CD14-positive monocyte (primary cell): ENCODE results near the gene CREB5. TPM values are rescaled to one million over a fixed set of nuclear protein-coding genes. Genes with fewer than 3 reads are reported as not detected.

Experiments used
- DNase-seq, 3 donors: peaks; one replicate each; pipeline ENCODE4 v3.0.0-alpha.2; 2011 to 2022
- H2AFZ ChIP-seq: 2 replicates; pipeline ENCODE4 v1.6.0; 2012; ENCODE audit warnings: mild to moderate bottlenecking, low read depth, low read length, inconsistent platforms; ENCODE audit not compliant: insufficient read depth, poor library complexity, severe bottlenecking
- H3K27ac ChIP-seq, 2 donors: 1 replicate in 1 of 2; 2 replicates in 1 of 2; pipeline ENCODE4 v1.5.1; 2012 to 2013; ENCODE audit warnings: low read length in 2 of 2, control low read depth in 1 of 2, inconsistent platforms in 1 of 2, low read depth in 1 of 2, mild to moderate bottlenecking in 1 of 2
- H3K27me3 ChIP-seq, 2 donors: one replicate each; pipeline versions ENCODE4 v1.6.0 to v1.6.1; 2011 to 2013; ENCODE audit warnings: low read length in 2 of 2; ENCODE audit not compliant: control insufficient read depth in 2 of 2, insufficient read depth in 2 of 2
- H3K36me3 ChIP-seq, 2 donors: replicated peaks in 1 of 2; 1 replicate in 1 of 2; 2 replicates in 1 of 2; pipeline versions ENCODE4 v1.5.1 to v1.6.1; 2012 to 2013; ENCODE audit warnings: low read length in 2 of 2, control low read depth in 1 of 2, inconsistent platforms in 1 of 2, mild to moderate bottlenecking in 1 of 2; ENCODE audit not compliant: insufficient read depth in 2 of 2, control insufficient read depth in 1 of 2
- H3K4me1 ChIP-seq, 2 donors: 1 replicate in 1 of 2; 2 replicates in 1 of 2; pipeline versions ENCODE4 v1.5.1 to v1.6.1; 2012 to 2013; ENCODE audit warnings: low read length in 2 of 2, control low read depth in 1 of 2, inconsistent platforms in 1 of 2, mild to moderate bottlenecking in 1 of 2, moderate library complexity in 1 of 2; ENCODE audit not compliant: insufficient read depth in 2 of 2, control insufficient read depth in 1 of 2
- H3K4me2 ChIP-seq: replicated peaks from 2 replicates; pipeline ENCODE3; 2012; ENCODE audit warnings: low read length, moderate library complexity, mild to moderate bottlenecking; ENCODE audit not compliant: poor library complexity, severe bottlenecking; ENCODE audit errors: extremely low read depth
- H3K4me3 ChIP-seq, 3 experiments: fragments of 200-600 bp in 1 of 3; sonication (generic) in 1 of 3; replicated peaks in 1 of 3; 1 replicate in 2 of 3; 2 replicates in 1 of 3; pipeline ENCODE4 v1.5.1; 2011 to 2013; ENCODE audit warnings: low read length in 3 of 3, mild to moderate bottlenecking in 3 of 3, control low read depth in 2 of 3, low read depth in 2 of 3, inconsistent platforms in 1 of 3, moderate library complexity in 1 of 3
- H3K79me2 ChIP-seq: 2 replicates; pipeline ENCODE4 v1.6.0; 2012; ENCODE audit warnings: mild to moderate bottlenecking, control low read depth, inconsistent platforms, low read length, moderate library complexity; ENCODE audit not compliant: insufficient read depth
- H3K9ac ChIP-seq: 2 replicates; pipeline ENCODE4 v1.6.0; 2017; ENCODE audit warnings: low read length, mild to moderate bottlenecking; ENCODE audit not compliant: insufficient read depth, poor library complexity, severe bottlenecking
- H3K9me3 ChIP-seq, 2 donors: replicated peaks in 1 of 2; 1 replicate in 1 of 2; 2 replicates in 1 of 2; pipeline versions ENCODE4 v1.5.1 to v1.6.1; 2012 to 2013; ENCODE audit warnings: low read length in 2 of 2, control low read depth in 1 of 2; ENCODE audit not compliant: control insufficient read depth in 1 of 2, insufficient read depth in 1 of 2
- H4K20me1 ChIP-seq: 2 replicates; pipeline ENCODE4 v1.6.0; 2012; ENCODE audit warnings: mild to moderate bottlenecking, low read length, control low read depth, moderate library complexity; ENCODE audit not compliant: insufficient read depth
- H3K27ac Mint-ChIP-seq, 7 donors: one replicate each; pipeline ENCODE4 v1.8.0; 2020; ENCODE audit warnings: mild to moderate bottlenecking in 7 of 7, mixed read lengths in 7 of 7, moderate library complexity in 6 of 7, inconsistent platforms in 2 of 7
- H3K27me3 Mint-ChIP-seq, 3 donors: one replicate each; pipeline ENCODE4 v1.8.0; 2021 to 2022; ENCODE audit warnings: low read depth in 3 of 3, mild to moderate bottlenecking in 3 of 3, mixed read lengths in 3 of 3, moderate library complexity in 3 of 3, inconsistent platforms in 1 of 3
- H3K36me3 Mint-ChIP-seq, 2 donors: one replicate each; pipeline ENCODE4 v1.8.0; 2020; ENCODE audit warnings: mixed read lengths in 2 of 2, inconsistent platforms in 1 of 2, mild to moderate bottlenecking in 1 of 2
- H3K4me1 Mint-ChIP-seq: one replicate; pipeline ENCODE4 v1.8.0; 2020; ENCODE audit warnings: mild to moderate bottlenecking, mixed read lengths
- H3K4me3 Mint-ChIP-seq, 2 donors: one replicate each; pipeline ENCODE4 v1.8.0; 2020; ENCODE audit warnings: mild to moderate bottlenecking in 2 of 2, mixed read lengths in 2 of 2, moderate library complexity in 1 of 2
- H3K9me3 Mint-ChIP-seq, 7 donors: one replicate each; pipeline ENCODE4 v1.8.0; 2020 to 2022; ENCODE audit warnings: mixed read lengths in 7 of 7, mild to moderate bottlenecking in 6 of 7, moderate library complexity in 6 of 7, inconsistent platforms in 2 of 7
- WGBS: methylation state at CpG from one replicate; pipeline ENCODE4 v1.1.5; 2013; ENCODE audit warnings: missing lambda C conversion rate; ENCODE audit not compliant: insufficient coverage; 5-methylcytosine and 5-hydroxymethylcytosine counted together
- intact Hi-C, 2 donors: fragments of 100-400 bp; cut with micrococcal nuclease; formaldehyde crosslinking; loops; one replicate each; pipeline versions ENCODE4 v1.15.0 to v1.15.1; 2023
- polyA plus RNA-seq, 3 donors: library from polyadenylated mRNA; depleted of rRNA in 1 of 3; unstranded in 2 of 3; stranded (reverse) in 1 of 3; fragments of 300-500 nt in 2 of 3; fragments of >200 nt in 1 of 3; fragmentation: Illumina TruSeq in 2 of 3; gene quantifications; 1 replicate in 2 of 3; 2 replicates in 1 of 3; pipeline ENCODE4 v1.2.3, GENCODE V29; 2012 to 2021
- TF ChIP-seq, protein P1 (sequence below): fragments of 200-600 bp; IDR thresholded peaks from one replicate; pipeline ENCODE4 v1.8.0; 2022; ENCODE audit warnings: antibody characterized with exemption, mild to moderate bottlenecking

Gene CREB5
- polyA plus RNA-seq, 3 donors = 25.1 to 72.3 (median 44.2) TPM

DNA sequence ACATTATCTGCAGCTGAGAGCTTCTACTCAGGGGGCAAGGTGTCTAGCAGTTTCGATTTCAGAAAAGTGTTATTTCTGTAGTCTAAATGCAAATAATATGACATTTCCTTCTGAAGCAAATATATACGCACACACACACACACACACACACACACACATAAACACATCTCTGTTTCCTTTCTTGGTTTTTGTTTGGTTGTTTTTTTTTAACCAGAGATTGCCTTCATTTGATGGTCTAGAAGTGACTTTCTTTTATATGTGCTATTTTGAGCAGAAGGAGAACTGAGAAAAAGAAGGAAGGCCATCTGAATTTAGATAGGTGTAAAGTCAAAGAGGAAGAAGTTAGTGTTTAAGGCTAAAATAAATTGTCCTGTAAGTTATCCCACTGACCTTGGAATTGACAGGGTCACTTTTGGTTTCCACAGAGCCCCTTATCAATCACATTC lies 403.6 kb downstream of the CREB5 start:
- peaks cover 27% of the 10 kb centered on the region for H3K4me1 Mint-ChIP-seq
- Histone ChIP-seq H3K27me3 (no peaks in the 10 kb centered on the region), H4K20me1 (peaks cover 44% of the 10 kb centered on the region), H3K4me3 (no peak overlapping the region), H2AFZ (no peak overlapping the region), H3K36me3 (peaks cover 38 to 85% of the 10 kb centered on the region in 2 donors), H3K4me2 (no peak overlapping the region), H3K4me1 (peaks cover 15 to 21% of the 10 kb centered on the region in 2 donors), H3K9me3 (no peaks in the 10 kb centered on the region), H3K9ac (no peak overlapping the region), H3K27ac (peak overlapping the region in 1 of 2 donors; percentile 24), H3K79me2 (no peaks in the 10 kb centered on the region)
- H3K27ac Mint-ChIP-seq = peak overlapping the region in 4 of 7 donors; percentile 10 to 56 (median 24)
- peaks cover 75 to 84% of the 10 kb centered on the region in 2 donors for H3K36me3 Mint-ChIP-seq
- intact Hi-C loops = no loop called here
- DNase-seq = no peak
- TF ChIP-seq, protein P1, sequence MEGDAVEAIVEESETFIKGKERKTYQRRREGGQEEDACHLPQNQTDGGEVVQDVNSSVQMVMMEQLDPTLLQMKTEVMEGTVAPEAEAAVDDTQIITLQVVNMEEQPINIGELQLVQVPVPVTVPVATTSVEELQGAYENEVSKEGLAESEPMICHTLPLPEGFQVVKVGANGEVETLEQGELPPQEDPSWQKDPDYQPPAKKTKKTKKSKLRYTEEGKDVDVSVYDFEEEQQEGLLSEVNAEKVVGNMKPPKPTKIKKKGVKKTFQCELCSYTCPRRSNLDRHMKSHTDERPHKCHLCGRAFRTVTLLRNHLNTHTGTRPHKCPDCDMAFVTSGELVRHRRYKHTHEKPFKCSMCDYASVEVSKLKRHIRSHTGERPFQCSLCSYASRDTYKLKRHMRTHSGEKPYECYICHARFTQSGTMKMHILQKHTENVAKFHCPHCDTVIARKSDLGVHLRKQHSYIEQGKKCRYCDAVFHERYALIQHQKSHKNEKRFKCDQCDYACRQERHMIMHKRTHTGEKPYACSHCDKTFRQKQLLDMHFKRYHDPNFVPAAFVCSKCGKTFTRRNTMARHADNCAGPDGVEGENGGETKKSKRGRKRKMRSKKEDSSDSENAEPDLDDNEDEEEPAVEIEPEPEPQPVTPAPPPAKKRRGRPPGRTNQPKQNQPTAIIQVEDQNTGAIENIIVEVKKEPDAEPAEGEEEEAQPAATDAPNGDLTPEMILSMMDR = no peak
- peaks cover 0 to 2% (median 0%) of the 10 kb centered on the region in 3 donors for H3K27me3 Mint-ChIP-seq
- no peak overlapping the region for H3K4me3 Mint-ChIP-seq
- no CpG with 5 or more reads among the region's 2 CpGs for WGBS
- H3K9me3 Mint-ChIP-seq = peaks cover 0 to 2% (median 0%) of the 10 kb centered on the region in 7 donors

DNA sequence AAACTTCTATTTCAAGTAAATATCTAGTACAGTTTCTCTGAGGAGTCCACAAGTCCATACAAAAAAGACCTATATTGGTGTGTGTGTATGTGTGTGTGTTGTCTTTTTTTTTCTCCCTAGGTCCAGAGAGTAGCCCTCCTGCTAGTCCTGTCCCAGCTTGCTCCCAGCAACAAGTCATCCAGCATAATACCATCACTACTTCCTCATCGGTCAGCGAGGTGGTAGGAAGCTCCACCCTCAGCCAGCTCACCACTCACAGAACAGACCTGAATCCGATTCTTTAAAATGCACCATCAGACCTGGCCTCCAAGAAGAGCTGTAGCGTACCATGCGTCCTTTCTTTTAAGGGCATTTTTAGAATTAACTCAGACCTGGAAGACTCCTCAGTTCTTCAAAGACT lies 406.7 kb downstream of the CREB5 start:
- peaks cover 75 to 86% of the 10 kb centered on the region in 2 donors for H3K36me3 Mint-ChIP-seq
- Histone ChIP-seq H3K9me3 (no peaks in the 10 kb centered on the region), H3K27me3 (peaks cover 0 to 8% of the 10 kb centered on the region in 2 donors), H3K4me1 (peaks cover 15 to 21% of the 10 kb centered on the region in 2 donors), H3K4me2 (no peak overlapping the region), H3K27ac (no peak overlapping the region), H3K36me3 (peaks cover 32 to 82% of the 10 kb centered on the region in 2 donors), H3K9ac (no peak overlapping the region), H4K20me1 (peaks cover 31% of the 10 kb centered on the region), H3K4me3 (no peak overlapping the region), H2AFZ (no peak overlapping the region), H3K79me2 (no peaks in the 10 kb centered on the region)
- no peak overlapping the region for H3K4me3 Mint-ChIP-seq
- H3K9me3 Mint-ChIP-seq = peaks cover 0 to 2% (median 0%) of the 10 kb centered on the region in 7 donors
- DNase-seq = no peak
- H3K4me1 Mint-ChIP-seq = peaks cover 27% of the 10 kb centered on the region
- H3K27me3 Mint-ChIP-seq = peaks cover 3 to 4% (median 3%) of the 10 kb centered on the region in 3 donors
- 47% methylated on average over 3 of the region's 5 CpGs for WGBS
- peak overlapping the region in 2 of 7 donors; percentile 43 to 54 for H3K27ac Mint-ChIP-seq
- intact Hi-C loops = no loop called here
- TF ChIP-seq, protein P1 = no peak
